Ectodermal cell (in vitro differentiated cells): ENCODE measurements around the gene H2BW2. TPM values are rescaled to one million over a fixed set of nuclear protein-coding genes. Genes with fewer than 3 reads are reported as not detected.
"Not testable (repeated sequence)": the region's sequence is repeated elsewhere in the genome, so short reads cannot be mapped to it uniquely, and the experiment has no call there.

Experiments
- H3K27ac ChIP-seq: 2 replicates; pipeline ENCODE4 v1.7.0; 2013; ENCODE audit warnings: mild to moderate bottlenecking, low read depth, low read length; ENCODE audit not compliant: insufficient read depth, poor library complexity, severe bottlenecking
- H3K27me3 ChIP-seq: 2 replicates; pipeline ENCODE4 v1.7.0; 2013; ENCODE audit warnings: mild to moderate bottlenecking, low read length; ENCODE audit not compliant: insufficient read depth, control insufficient read depth, poor library complexity, severe bottlenecking
- H3K36me3 ChIP-seq: one replicate; pipeline ENCODE4 v1.7.0; 2013; ENCODE audit warnings: low read length; ENCODE audit not compliant: control insufficient read depth, insufficient read depth
- H3K4me1 ChIP-seq: one replicate; pipeline ENCODE4 v1.7.0; 2013; ENCODE audit warnings: low read length; ENCODE audit not compliant: control insufficient read depth, insufficient read depth
- H3K4me3 ChIP-seq: 2 replicates; pipeline ENCODE4 v1.7.0; 2013; ENCODE audit warnings: low read depth, low read length, control low read depth; ENCODE audit not compliant: insufficient read depth
- H3K9me3 ChIP-seq: 2 replicates; pipeline ENCODE4 v1.7.0; 2013; ENCODE audit warnings: mild to moderate bottlenecking, low read length, moderate library complexity; ENCODE audit not compliant: control insufficient read depth
- WGBS, 2 experiments: methylation state at CpG; one replicate each; pipeline ENCODE4 v1.1.7; 2013; ENCODE audit warnings: missing lambda C conversion rate in 2 of 2; 5-methylcytosine and 5-hydroxymethylcytosine counted together
- polyA plus RNA-seq, 4 experiments: library from polyadenylated mRNA; stranded (reverse); fragments of 50-300 nt; gene quantifications; one replicate each; pipeline ENCODE4 v1.2.3, GENCODE V29; 2013

H2BW2 gene
- polyA plus RNA-seq (2013, experiment 1 of 4) = not detected
- not detected for polyA plus RNA-seq (2013, experiment 2 of 4)
- polyA plus RNA-seq (2013, experiment 3 of 4) = not detected
- polyA plus RNA-seq (2013, experiment 4 of 4) = not detected

DNA sequence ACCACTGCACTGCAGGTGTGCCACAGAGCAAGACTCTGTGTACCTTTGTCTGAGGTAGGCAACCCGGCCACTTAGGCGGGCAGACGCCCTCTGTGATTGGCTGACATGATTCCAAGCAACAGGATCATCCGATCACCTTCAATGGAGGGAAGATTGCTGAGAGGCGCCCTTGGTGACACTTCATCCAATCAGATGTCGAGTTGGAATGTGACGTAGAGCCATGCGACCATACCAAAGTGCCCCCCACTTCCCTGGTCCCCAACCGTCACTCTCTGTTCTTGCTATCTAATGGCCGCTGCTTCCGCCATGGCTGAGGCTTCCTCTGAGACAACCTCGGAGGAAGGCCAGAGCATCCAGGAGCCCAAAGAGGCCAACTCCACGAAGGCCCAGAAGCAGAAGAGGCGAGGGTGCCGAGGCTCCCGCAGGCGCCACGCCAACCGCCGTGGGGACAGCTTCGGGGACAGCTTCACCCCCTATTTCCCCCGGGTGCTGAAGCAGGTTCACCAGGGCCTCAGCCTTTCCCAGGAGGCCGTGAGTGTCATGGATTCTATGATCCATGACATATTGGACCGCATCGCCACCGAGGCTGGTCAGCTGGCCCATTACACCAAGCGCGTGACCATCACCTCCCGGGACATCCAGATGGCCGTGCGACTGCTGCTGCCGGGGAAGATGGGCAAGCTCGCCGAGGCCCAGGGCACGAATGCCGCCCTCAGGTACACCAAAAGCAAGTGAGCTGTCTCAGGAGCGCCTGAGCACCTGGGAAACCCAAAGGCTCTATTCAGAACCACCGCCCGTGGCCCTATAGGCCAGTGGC, at the start of gene H2BW2:
TSS of gene H2BW2 (plus strand) at position 268 of the 817 bp plus-strand sequence. CDS start at position 307, 39 bp downstream.
- Histone ChIP-seq H3K27me3 (no peaks in the 10 kb centered on the region), H3K36me3 (no peaks in the 10 kb centered on the region), H3K4me3 (no peak within 1 kb of the TSS), H3K4me1 (no peaks in the 10 kb centered on the region), H3K27ac (no peak within 1 kb of the TSS), H3K9me3 (no peaks in the 10 kb centered on the region)
- 94 to 96% methylated on average over 39 of the region's 39 CpGs for WGBS, 2 experiments

GRCh38 chrX:103999234-103999633, 40.5 kb upstream of the H2BW2 start:
- Histone ChIP-seq H3K27me3 (no peaks in the 10 kb centered on the region), H3K27ac (no peak overlapping the region), H3K4me3 (no peak overlapping the region), H3K9me3 (no peaks in the 10 kb centered on the region), H3K4me1 (no peaks in the 10 kb centered on the region), H3K36me3 (no peaks in the 10 kb centered on the region)
- 74 to 79% methylated on average over 4 of the region's 5 CpGs for WGBS, 2 experiments

DNA sequence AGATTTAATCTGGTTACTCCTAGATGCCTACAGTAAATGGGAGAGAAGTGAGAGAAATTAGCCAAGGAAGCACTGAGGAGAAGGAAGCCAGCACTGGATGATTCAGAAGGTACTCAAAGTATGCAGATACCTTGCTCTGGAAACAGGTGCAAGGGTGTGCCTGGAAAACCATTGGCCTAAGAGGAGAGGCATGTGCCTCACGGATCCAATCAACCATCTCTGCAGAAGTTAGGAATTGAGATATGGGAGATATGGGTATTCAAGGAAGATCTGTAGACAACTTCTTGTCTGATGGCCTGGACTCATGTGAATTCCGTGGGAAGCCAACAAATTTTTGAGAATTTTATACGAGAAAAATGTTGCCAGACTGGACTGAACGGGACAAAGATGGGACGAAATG, 30.9 kb upstream of the H2BW2 start:
- Histone ChIP-seq H3K4me1 (no peaks in the 10 kb centered on the region), H3K36me3 (no peaks in the 10 kb centered on the region), H3K9me3 (no peaks in the 10 kb centered on the region), H3K4me3 (no peak overlapping the region), H3K27me3 (no peaks in the 10 kb centered on the region), H3K27ac (no peak overlapping the region)
- WGBS, 2 experiments = 76 to 78% methylated on average over 5 of the region's 5 CpGs

DNA sequence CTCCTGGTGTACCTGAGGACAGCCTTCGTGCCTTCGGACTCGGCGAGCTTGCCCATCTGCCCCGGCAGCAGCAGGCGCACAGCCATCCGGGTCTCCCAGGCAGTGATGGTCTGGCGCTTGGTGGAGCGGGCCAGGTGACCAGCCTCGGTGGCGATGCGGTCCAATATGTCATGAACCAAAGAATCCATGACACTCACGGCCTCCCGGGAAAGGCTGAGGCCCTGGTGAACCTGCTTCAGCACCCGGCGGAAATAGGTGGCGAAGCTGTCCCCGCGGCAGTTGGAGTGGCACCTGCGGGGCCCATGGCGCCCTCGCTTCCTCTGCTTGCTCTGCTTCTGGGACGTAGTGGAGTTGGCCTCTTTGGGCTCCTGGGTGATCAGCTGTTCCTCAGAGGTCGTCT, 26.6 kb upstream of the H2BW2 start:
- WGBS, 2 experiments = 95 to 96% methylated on average over 24 of the region's 24 CpGs
- no peaks in the 10 kb centered on the region for H3K27me3 ChIP-seq
- H3K9me3 ChIP-seq = no peaks in the 10 kb centered on the region
- H3K4me3 ChIP-seq = no peak overlapping the region
- no peaks in the 10 kb centered on the region for H3K36me3 ChIP-seq
- H3K27ac ChIP-seq = no peak overlapping the region
- H3K4me1 ChIP-seq = no peaks in the 10 kb centered on the region

DNA sequence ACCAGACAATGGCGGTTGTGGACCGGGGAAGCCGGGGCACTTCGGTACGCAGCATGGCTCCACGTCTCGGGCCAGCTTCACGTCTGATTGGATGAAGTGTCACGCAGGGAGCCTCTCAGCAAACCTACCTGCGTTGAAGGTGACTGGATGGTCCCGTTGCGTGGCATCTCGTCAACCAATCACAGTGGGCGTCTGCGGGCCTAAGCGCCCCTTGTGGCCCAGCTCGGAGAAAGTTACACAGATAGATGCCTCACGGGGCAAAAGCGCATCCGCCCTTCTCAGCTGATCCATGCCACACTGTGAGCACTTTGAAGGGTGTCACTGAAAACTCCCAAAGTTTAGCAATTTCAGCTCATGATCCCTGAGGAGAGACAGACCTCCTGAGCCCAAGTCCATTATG, 26.1 kb upstream of the H2BW2 start, which contains the start of gene H2BW1:
TSS of gene H2BW1 (minus strand) at position 103 of the 400 bp plus-strand sequence. CDS start 132 bp downstream, outside the sequence.
- Histone ChIP-seq H3K4me3 (no peak within 1 kb of the TSS), H3K27ac (no peak within 1 kb of the TSS), H3K4me1 (no peaks in the 10 kb centered on the region), H3K36me3 (no peaks in the 10 kb centered on the region), H3K27me3 (no peaks in the 10 kb centered on the region), H3K9me3 (no peaks in the 10 kb centered on the region)
- 94 to 95% methylated on average over 20 of the region's 20 CpGs for WGBS, 2 experiments

DNA sequence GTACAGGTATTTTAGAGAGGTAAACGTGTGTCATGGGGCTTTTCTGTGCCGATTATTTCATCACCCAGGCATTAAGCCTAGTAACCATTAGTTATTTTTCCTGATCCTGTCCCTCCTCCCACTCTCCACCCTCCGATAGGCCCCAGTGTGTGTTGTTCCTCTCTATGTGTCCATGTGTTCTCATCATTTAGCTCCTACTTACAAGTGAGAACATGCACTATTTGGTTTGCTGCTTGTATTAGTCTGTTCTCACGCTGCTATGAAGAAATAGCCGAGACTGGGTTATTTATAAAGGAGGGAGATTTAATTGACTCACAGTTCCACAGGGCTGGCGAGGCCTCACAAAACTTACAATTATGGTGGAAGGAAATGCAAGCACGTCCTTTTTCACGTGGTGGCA, 24.2 kb upstream of the H2BW2 start:
- not testable (repeated sequence) for H3K4me1 ChIP-seq, H3K36me3 ChIP-seq, H3K4me3 ChIP-seq, H3K27me3 ChIP-seq, H3K9me3 ChIP-seq, H3K27ac ChIP-seq
- 86 to 93% methylated on average over 7 to 8 of the region's 8 CpGs for WGBS, 2 experiments

- no peak overlapping the region for H3K27ac ChIP-seq
- no peaks in the 10 kb centered on the region for H3K4me1 ChIP-seq
- no peaks in the 10 kb centered on the region for H3K9me3 ChIP-seq
- H3K4me3 ChIP-seq = no peak overlapping the region
- H3K27me3 ChIP-seq = no peaks in the 10 kb centered on the region
- WGBS, 2 experiments = 89 to 93% methylated on average over 11 of the region's 11 CpGs
- H3K36me3 ChIP-seq = no peaks in the 10 kb centered on the region
Measured at GRCh38 chrX:104018126-104018525, 21.6 kb upstream of the H2BW2 start.

DNA sequence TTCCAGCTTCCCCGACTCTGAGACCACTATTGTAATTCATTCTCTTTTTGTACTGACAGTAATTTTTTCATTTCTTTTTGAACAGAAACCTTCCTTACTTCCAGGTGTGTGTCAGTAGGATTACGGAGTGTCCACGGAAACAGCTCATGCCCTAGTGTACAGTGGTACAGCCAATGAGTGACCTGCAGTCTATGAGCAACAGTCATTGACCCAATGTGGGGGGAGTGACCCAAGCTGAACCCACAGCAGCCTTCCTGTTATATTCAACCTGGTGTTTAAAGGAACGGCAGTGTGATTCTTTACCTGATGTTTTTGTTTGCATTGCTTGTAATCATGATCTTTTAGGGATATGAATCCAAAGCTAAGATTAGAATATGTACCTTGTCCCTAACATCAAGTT, 1.2 kb downstream of the H2BW2 start:
- Histone ChIP-seq H3K27me3 (no peaks in the 10 kb centered on the region), H3K27ac (no peak overlapping the region), H3K9me3 (no peaks in the 10 kb centered on the region), H3K4me3 (no peak overlapping the region), H3K36me3 (no peaks in the 10 kb centered on the region), H3K4me1 (no peaks in the 10 kb centered on the region)
- 79 to 89% methylated on average over 4 of the region's 4 CpGs for WGBS, 2 experiments

DNA sequence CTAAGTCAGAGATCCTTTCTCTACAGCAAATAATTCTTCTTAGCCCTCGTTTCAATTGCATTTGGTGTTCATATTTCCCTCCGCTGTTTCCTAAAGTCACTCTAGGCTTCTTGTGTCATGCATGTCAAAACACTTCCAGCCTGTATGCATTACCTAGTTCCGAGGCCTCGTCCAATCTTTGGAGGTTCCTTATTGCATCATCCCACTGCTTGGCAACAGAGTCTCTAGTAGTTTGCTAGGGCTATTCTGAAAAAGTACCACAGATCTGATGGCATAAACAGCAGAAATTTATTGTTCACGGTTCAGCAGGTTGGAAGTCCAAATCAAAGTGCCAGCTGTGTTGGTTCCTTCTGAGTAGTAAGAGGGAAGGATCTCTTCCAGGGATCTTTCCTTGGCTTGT, 5.9 kb downstream of the H2BW2 start:
- no peak overlapping the region for H3K27ac ChIP-seq
- no peaks in the 10 kb centered on the region for H3K4me1 ChIP-seq
- H3K27me3 ChIP-seq = no peaks in the 10 kb centered on the region
- H3K4me3 ChIP-seq = no peak overlapping the region
- no peaks in the 10 kb centered on the region for H3K9me3 ChIP-seq
- no peaks in the 10 kb centered on the region for H3K36me3 ChIP-seq
- WGBS, 2 experiments = 94 to 96% methylated on average over 5 of the region's 5 CpGs

- H3K27ac ChIP-seq = no peak overlapping the region
- WGBS, 2 experiments = 94 to 95% methylated on average over 13 of the region's 13 CpGs
- H3K36me3 ChIP-seq = no peaks in the 10 kb centered on the region
- no peaks in the 10 kb centered on the region for H3K9me3 ChIP-seq
- H3K4me1 ChIP-seq = no peaks in the 10 kb centered on the region
- H3K27me3 ChIP-seq = no peaks in the 10 kb centered on the region
- no peak overlapping the region for H3K4me3 ChIP-seq
Measured at GRCh38 chrX:104047171-104047570, 7.4 kb downstream of the H2BW2 start.
